Lower leg skin (tissue), 4 donors: ENCODE data around the gene LACRT. TPM values are rescaled to one million over a fixed set of nuclear protein-coding genes. Genes with fewer than 3 reads are reported as not detected.

Experiments
- DNase-seq, 2 donors: peaks; one replicate each; pipeline ENCODE4 v3.0.0-alpha.2; 2019; ENCODE audit warnings: low spot score in 2 of 2
- H3K4me3 ChIP-seq: fragments of 200-600 bp; sonication (generic); 2 replicates; pipeline ENCODE4 v1.5.1; 2017; ENCODE audit warnings: mild to moderate bottlenecking, low read depth; ENCODE audit not compliant: poor library complexity, severe bottlenecking
- POLR2A ChIP-seq, 2 donors: fragments of 450-650 bp; IDR thresholded peaks; one replicate each; pipeline ENCODE4 v1.6.1; 2016 to 2017; ENCODE audit warnings: antibody characterized with exemption in 2 of 2, mild to moderate bottlenecking in 1 of 2, moderate library complexity in 1 of 2
- WGBS, 2 donors: methylation state at CpG; one replicate each; pipeline ENCODE4 v1.1.5; 2018; 5-methylcytosine and 5-hydroxymethylcytosine counted together
- intact Hi-C: fragments of 100-400 bp; cut with DNase I; formaldehyde crosslinking; loops from one replicate; pipeline ENCODE4 v1.15.0; 2023; ENCODE audit warnings: low total_unique reads
- total RNA-seq, 4 donors: library from RNA; depleted of rRNA; stranded (reverse); fragments of >200 nt; gene quantifications; one replicate each; pipeline ENCODE4 v1.1.0, GENCODE V29; 2016
- TF ChIP-seq, protein P1 (sequence below), 3 donors: fragments of 450-650 bp; IDR thresholded peaks; one replicate each; pipeline ENCODE4 v1.5.1; 2016; ENCODE audit warnings: antibody characterized with exemption in 3 of 3, mild to moderate bottlenecking in 3 of 3, moderate library complexity in 2 of 3

The LACRT gene
- total RNA-seq, 4 donors from 2014 or later = 0.68 TPM; not detected in 3

DNA sequence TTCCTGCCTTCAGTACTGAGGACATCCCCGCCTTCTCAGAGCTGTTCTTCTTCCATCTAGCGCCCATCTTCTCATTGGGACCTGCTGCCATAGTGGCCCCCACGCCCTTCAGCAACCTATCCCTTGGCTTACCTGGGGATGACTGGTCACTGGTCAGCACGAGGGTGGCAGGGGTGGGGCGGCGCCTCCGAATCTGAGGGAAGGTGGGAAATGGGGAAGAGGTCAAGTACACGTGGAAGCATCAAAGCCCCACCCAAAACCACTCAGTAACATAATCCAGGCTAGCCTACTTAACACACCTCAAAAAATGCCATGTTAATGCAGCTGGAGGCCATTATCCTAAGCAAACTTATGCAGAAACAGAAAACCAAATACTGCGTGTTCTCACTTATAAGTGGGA, 50.6 kb downstream of the LACRT start:
- WGBS, 2 donors = 63% methylated on average over 9 of the region's 9 CpGs
- intact Hi-C loops = no loop called here
- no peak overlapping the region for H3K4me3 ChIP-seq
- DNase-seq = no peak
- TF ChIP-seq POLR2A (IDR thresholded peaks at IDR 0.05) = no peak
- TF ChIP-seq, protein P1, sequence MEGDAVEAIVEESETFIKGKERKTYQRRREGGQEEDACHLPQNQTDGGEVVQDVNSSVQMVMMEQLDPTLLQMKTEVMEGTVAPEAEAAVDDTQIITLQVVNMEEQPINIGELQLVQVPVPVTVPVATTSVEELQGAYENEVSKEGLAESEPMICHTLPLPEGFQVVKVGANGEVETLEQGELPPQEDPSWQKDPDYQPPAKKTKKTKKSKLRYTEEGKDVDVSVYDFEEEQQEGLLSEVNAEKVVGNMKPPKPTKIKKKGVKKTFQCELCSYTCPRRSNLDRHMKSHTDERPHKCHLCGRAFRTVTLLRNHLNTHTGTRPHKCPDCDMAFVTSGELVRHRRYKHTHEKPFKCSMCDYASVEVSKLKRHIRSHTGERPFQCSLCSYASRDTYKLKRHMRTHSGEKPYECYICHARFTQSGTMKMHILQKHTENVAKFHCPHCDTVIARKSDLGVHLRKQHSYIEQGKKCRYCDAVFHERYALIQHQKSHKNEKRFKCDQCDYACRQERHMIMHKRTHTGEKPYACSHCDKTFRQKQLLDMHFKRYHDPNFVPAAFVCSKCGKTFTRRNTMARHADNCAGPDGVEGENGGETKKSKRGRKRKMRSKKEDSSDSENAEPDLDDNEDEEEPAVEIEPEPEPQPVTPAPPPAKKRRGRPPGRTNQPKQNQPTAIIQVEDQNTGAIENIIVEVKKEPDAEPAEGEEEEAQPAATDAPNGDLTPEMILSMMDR (IDR thresholded peaks at IDR 0.05) = no peak

DNA sequence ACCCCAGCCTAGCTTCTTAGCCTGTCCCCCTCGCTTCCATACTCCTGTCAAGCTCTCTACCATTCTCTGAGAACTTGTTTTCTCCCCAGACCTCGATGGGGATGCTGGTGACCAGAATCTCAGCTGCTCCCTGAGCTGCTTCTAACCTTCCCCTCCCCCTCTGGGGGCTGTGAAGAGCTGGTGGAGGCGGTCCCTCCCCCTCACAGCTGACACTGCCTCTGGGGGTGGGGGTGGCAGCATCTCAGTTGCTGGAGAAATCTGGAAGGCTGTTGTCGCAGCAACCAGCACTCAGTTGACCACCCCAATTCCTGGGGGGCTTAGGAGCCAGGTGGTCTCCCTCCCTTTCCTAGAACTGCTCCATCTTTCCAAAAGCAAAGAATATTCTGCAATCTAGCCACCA, 51.0 kb downstream of the LACRT start:
- DNase-seq = no peak
- TF ChIP-seq, protein P1 (IDR thresholded peaks at IDR 0.05) = no peak
- TF ChIP-seq POLR2A (IDR thresholded peaks at IDR 0.05) = no peak
- H3K4me3 ChIP-seq = no peak overlapping the region
- 58 to 62% methylated on average over 4 of the region's 4 CpGs for WGBS, 2 donors
- intact Hi-C loops = no loop called here

DNA sequence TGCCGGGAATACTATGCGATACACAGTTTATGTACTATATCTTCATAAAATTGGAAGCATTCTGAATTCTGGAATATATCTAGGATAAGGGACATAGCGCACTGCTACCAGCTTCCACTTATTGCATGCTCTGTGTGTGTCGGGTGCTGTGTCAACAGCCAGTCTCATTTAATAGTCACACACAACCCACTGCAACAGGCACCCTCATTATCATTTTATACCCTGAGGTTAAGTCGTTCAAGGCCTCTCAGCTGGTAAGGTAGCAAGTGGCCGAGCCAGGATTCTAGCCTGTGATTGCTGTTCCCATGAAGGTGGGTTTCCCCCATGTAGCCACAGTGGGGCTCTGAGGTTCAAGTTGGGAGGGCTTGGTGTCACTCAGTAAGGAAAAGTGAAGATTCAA, 53.3 kb downstream of the LACRT start:
- intact Hi-C loops = no loop called here
- WGBS, 2 donors = 89 to 91% methylated on average over 6 of the region's 6 CpGs
- no peak for DNase-seq
- no peak overlapping the region for H3K4me3 ChIP-seq
- TF ChIP-seq, protein P1 (IDR thresholded peaks at IDR 0.05) = no peak
- TF ChIP-seq POLR2A (IDR thresholded peaks at IDR 0.05) = no peak

Other genes starting within 250 kb of the LACRT start
- gene ITGA5, start 215.6 kb downstream of the LACRT start, total RNA-seq = 10 to 100 TPM; 21.2 to 75.9 (median 29.4) TPM
- gene GTSF1, start 161.3 kb downstream of the LACRT start, total RNA-seq = not detected
- gene NCKAP1L, start 137.1 kb downstream of the LACRT start, total RNA-seq = 1 to 10 TPM; 4.0 to 5.0 (median 4.6) TPM
- gene PDE1B, start 85.3 kb downstream of the LACRT start, total RNA-seq = 1 to 10 TPM; 1.9 to 3.7 (median 3.2) TPM
- gene PPP1R1A, start 46.2 kb downstream of the LACRT start, total RNA-seq = 10 to 100 TPM in 1 of 4 donors, 1 to 10 TPM in 3; 1.3 to 11.5 (median 5.2) TPM
- gene DCD, start 13.5 kb upstream of the LACRT start, total RNA-seq = 1,000 to 10,000 TPM in 3 of 4 donors, 100 to 1,000 TPM in 1; 449 to 9,764 (median 1,589) TPM
- gene MUCL1, start 219.6 kb upstream of the LACRT start, total RNA-seq = 1,000 to 10,000 TPM in 2 of 4 donors, 100 to 1,000 TPM in 2; 114 to 1,631 (median 631) TPM